LoVo (cell line): ENCODE results near the gene SLCO4A1.
A peak's percentile ranks its signal among the peaks of the same experiment; 100 is the strongest.

Experiments
- DNase-seq: peaks from one replicate; pipeline ENCODE4 v3.0.0-alpha.2; 2016; ENCODE audit warnings: low spot score

SLCO4A1 gene

DNA sequence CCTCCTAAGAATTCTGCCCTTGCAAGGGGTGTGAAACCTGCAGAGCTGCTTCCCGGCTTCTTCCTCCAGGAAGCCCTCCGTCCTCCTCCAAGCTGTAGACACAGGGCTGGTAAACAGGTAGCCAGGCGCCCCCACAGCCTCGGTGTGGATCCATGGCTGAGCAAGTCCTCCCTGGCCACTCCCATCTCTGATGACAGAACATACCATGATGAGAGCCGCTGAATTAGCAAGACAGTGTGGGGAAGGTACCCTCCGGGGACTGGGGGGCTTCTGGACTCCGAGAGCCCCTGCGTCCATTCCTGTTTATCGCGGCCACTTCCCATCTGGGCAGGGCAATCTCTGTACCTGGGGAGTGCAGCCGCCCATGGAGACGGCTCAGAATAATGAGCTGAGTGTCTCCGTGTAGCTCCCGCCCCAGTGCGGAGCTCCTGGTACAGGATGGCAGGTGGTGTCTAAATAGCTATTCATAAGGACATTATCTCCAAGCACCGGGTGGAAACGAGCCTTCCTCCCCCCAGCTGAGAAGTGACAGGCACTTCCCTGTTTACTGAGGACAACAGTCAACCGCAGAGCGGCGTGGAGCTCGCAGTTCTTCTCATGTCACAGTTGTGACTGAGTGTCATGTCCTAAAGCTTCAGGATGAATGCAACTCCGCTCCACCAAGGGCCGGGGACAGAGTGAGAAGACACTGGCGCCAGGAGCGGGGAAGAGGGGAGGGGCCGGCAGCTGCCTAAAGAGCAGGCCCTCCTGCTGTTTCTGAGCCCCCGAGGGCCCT, 43.7 kb downstream of the SLCO4A1 start:
- DNase-seq = no peak

DNA sequence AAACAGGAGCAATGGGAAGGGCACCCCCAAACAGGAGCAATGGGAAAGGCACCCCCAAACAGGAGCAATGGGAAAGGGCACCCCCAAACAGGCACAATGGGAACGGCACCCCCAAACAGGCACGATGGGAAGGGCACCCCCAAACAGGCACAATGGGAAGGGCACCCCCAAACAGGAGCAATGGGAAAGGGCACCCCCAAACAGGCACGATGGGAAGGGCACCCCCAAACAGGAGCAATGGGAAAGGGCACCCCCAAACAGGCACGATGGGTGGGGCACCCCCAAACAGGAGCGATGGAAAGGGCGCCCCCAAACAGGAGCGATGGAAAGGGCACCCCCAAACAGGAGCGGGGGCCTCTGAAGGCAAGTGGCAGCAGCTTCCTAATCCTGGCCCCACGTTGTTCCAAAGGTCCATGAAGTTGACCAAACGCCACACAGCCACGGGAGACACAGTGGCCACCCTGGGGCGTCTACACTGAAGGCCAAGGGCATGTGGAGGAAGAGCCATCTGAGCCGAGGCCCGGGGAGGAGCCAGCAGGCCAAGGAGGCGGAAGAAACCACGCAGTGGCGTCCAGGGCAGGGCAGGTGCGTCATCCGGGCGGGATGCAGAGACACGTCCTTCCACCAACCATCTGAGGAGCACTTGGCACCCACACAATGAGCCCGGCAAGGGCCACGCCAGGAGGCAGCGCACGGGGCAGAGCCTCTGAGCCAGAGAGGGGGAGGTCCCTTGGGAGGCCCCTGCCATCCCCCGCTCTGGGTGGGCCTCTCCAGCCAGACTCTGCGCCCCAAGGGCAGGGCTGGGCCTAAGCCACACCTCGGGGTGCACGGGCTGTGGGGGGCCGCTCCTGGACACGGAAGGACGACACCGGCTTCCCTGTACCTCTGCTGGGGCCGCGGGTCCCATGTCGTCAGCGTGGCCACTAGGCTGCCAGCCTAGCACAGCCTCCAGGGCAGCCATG, 44.8 kb downstream of the SLCO4A1 start:
- DNase-seq = peak; percentile 21

DNA sequence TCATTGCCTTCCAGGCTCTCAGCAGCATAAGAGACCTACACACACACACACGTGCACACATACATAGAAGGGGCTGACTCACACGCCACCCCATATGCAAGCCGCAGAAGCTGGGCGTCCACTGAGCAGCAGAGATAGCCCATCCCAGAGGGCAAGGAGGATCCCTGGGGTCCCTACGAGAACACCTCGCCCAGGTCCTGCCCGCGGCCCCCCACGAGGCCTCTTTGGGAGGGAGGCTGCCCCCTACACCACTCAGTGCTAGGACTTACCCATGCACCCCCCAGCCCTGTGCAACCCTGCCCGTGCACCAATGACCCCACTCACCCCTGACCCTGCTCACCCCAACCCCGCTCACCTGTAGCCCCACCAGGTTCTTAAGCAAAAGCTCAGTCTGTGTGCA, 45.8 kb downstream of the SLCO4A1 start:
- DNase-seq = no peak

DNA sequence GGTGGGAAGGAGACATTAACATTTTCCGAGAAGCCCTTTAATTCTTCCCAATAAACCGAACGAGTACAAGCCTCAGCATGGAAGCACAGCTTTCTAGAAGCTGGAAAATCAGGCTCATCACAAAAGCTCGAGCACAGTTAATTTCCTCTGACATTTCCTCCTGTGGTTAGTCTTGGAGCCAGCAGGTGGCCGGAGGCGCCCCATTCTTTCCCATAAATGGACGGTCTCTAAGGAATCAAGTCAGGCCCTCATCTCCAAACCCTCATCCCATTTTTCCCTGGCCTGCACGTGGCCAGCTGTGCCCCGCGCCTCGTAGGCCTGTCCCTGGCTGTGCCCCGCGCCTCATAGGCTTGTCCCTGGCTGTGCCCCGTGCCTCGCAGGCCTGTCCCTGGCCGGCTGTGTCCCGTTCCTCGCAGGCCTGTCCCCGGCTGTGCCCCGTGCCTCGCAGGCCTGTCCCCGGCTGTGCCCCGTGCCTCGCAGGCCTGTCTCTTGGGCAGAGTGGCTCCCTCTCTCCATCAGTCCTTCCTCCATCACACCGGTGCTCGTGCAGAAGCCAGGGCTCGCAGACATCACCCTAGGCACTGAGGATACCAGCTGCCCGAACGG, 46.7 kb downstream of the SLCO4A1 start:
- no peak for DNase-seq

DNA sequence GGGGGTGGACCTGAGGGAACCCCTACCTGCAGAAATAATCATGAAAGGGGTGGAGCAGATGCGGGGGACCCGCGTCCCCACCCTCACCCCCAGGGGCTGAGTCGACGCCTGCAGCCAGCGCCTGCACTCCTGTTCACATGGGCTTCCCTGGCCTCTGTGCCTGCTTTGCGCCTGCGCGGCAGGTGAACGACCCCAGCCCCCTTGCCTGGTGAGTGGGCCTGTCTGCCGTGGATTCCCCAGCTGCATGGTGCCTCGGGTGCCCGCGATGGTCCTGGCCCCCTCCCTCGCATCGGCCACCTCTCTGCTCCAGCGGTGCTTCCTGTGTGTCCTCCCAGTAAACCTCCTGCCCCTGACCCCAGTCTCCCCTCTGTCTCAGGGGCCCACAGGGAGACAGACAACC, 47.6 kb downstream of the SLCO4A1 start:
- DNase-seq = no peak

DNA sequence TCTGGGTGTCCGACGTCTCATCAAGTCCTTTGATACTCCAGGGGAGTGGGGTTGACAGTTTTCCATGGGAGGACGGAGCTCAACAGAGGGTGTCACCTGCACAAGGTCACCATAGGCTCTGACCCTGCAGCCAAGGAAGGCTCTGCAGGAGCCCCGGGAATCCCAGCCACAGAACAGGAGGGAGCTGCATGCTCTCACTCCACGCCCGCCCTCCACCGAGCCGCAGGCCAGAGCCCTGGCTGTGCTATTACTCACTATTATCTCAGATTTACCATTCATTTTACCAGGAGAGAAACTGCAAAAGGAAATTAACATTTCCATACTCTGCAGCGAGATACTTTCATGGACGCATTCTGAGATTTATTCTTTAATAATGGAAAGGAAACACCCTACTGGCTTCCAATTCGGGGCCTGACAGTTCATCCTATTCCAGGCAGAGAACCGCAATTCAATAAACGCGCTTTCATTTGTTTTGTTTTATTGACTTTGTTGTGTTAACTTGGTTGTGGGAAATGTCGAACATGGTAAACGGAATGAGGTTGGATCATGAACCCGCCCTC, 48.0 kb downstream of the SLCO4A1 start:
- no peak for DNase-seq

DNA sequence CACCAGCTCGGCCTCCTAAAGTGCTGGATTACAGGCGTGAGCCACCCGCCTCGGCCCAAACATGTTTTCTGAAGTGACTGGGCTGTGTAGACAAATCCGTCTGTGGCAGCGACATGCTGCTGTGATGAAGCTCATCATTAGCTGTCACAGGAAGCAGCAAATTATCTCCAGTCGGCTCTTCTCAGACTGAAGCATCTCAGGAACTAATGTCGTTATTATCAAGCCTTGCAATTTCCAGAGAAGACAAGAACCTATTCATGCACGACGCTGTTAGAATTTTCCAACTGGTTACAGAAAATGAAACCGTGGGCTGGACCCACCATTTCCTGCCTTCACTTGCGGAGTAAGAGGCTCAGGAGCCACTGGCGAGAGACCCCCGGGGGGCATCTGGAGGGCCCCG, 49.2 kb downstream of the SLCO4A1 start:
- no peak for DNase-seq

DNA sequence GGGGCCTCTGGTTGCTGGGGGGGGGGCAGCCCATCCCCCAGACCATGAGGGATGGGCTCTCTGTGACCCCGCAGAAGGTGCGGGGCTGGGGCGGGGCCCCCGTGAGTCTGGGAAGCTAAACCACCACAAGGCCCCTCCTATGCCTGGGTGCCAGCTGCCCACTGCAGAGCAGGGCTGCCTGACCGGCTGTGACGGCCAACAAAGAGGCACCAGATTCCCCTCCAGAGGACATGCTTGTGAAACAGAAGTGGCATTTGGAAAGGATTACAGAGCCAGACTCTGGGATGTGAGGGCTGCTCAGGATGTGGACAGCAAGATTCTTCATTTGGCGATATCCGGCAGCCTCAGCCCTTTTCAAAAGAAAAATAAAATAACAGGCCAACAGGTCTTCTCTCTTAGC, 49.9 kb downstream of the SLCO4A1 start:
- no peak for DNase-seq

DNA sequence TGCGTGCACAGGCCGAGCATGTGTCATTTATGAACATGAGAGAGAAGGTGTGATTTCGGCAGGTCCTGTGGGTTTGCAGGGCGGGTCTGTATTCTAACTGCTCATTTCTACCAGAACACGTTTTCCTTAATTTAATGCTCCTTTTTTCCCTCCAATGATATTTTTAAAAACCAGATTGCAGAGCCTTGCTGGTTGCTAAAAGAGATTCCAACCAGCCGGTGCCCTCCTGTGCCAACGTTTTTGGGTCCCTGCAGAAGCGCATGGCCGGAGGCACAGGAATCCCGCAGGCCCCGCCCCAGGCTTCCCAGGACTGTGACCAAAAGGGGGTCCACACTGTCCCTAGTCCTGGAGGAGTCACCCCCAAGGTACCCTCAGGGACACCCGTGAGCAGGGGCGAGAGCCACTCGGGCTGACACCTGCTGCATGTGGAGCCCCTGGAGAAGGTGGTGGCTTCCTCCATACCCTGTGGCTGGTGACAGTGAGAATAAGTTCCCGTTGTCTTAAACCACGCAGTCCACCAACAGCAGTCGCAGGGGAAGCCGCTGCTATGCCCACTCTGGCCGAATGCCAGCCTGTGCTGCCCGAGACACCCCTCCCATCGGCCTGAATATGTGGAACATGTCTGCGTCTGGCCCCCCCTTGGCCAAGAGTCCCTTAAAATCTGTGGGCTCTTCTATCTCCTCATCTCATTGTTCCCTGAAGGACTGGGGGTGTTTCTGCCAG, 50.7 kb downstream of the SLCO4A1 start:
- DNase-seq = no peak

DNA sequence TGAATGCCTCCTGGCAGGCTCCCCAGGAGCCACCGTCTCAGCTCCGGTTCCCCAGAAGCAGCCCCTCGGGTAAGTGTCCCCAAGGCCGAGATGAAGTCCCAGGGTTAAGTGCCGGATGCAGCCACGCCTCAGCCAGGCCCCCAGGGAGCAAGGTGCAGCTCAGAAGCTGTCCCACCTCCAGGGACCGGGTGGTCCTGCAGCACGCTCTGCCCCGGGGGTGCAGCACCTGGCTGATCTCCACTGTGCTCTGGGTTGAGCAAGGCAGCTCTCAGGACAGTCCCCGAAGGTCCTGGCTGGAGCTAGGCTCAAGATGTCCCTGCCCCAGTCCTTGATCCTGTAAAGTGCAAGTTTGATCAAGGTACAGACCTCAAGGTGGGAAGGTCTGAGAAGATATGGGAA, 51.2 kb downstream of the SLCO4A1 start:
- DNase-seq = no peak

DNA sequence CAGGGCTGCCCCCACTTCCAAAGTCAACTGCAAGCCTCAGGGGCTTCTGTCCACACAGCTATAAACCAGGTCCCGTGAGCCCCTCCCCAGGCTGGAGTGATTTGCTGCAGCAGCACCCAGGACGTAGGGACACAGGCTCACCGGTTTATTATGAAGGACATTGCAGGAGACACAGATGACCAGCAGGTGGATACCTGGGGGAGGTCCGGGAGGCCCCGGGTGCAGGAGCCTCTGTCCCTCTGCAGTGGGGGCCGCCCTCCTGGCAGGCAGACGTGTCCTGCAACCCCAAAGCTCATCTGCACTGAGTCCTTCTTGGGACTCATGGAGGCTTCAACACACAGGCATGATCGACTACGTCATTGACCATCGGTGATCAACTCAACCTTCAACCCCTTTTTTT, 51.8 kb downstream of the SLCO4A1 start:
- no peak for DNase-seq

DNA sequence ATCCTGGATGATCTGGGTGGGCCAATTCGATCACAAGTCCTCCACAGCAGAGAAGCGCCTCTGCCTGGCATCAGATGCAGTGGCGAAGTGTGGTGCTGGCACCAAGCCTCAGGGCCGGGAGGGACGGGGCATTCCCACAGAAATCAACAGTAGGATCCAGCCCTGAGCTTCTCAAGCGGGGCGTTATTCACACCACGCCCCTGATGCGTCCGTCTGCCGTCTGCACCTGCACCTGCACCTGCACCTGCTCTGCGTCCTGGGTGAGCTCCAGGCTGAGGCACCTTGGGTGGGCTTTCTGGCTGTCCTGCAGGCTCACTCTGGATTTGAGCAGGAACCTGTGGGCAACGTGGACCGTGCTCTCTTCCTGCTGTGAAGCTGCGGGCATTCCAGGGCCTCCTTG, 52.6 kb downstream of the SLCO4A1 start:
- no peak for DNase-seq

DNA sequence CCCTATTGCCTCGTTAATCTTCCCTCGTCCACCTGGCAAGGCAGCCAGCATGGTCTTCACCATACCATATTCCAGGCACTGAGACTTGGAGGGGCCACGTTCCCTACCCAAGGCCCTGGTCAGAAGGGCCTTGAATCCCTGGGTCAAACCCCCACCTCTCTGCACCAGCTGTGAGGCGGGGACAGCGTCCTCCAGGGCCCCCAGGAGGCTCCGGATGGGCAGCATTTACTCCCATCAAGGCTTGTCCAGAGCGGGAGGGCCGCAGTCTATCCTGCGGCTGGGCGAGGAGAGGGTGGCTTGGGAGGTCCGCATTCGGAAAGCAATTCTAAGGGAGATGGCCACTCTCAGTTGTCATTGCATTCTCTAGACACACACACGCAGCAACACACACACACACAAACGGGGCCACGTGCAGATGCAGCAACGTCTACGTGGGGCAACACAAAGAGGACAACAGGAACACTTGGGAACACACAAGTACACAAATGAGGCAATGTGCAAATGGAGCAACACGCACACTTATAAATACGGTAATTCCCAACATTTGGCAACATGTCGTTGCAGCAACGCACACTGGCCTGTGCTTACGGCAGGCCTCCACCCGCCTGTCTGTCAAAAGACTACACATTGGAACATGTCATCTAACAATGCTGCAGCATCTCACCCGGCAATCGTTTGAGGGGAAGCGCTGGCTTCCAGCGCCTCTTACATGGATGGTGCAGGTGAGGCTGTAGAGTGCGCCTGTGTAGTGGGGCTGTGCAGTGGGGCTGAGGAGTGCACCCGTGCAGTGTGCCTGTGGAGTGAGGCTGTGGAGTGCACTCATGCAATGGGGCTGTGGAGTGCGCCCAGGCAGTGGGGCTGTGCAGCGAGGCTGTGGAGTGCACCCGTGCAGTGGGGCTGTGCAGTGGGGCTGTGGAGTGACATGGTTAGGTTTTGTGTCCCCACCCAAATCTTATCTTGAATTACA, 53.4 kb downstream of the SLCO4A1 start:
- DNase-seq = no peak

DNA sequence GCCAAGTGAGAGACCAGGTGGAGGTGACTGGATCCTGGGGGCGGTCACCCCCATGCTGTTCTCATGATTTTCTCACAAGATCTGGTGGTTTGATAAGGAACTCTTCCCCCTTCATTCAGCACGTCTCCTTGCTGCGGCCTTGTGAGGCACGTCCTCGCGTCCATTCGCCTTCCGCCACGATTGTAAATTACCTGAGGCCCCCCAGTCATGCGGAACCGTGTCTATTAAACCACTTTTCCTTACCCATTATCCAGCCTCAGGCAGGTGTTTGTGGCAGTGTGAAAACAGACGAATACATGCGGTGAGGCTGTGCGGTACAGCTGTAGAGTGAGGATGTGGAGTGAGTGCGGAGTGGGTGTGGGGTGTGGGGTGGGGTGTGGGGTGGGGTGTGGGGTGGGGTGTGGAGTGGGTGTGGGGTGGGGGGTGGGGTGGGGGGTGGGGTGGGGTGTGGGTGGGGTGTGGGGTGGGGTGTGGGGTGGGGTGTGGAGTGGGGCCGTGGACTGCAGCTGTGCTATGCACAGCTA, 54.2 kb downstream of the SLCO4A1 start:
- no peak for DNase-seq

DNA sequence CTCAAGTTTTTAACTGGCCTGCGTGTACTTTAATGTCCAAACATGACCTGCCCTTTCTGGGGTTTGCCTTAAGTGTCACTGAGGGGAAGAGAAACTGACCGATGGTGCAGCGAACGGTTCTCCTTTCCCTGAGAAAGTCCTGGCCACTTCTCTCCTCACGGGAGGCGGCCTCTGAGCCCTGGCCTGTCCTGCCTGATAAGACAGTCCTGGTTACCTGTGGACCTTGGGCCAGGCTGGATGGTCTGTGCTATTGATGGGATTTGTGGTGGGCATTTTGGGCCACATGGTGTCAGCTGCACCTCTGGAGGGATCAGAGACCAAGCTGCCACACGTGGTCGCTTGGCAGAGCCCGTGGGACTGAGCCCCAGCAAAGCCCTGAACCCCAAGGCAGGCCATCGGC, 54.7 kb downstream of the SLCO4A1 start:
- no peak for DNase-seq

DNA sequence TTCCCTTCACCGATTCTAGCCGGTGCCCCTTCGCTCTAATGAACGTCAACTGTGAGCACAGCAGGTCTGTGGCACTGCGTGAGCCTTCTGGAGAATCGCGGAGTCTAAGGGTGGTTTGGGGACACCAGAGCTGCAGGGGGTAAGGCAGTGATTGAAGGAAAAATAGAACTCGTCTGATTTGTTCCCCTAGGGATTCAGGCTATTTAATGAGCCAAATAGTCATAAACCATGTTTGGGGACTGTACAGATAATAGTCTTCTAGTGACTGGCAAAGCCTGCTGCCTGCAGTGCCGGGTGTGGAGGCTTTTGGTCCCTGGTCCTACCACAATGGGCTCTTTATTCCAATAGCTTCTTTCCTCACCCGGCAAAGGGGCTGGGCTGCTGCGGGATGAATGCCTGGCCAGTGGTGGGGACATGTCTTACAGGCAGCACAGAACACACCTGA, 55.2 kb downstream of the SLCO4A1 start:
- DNase-seq = no peak

DNA sequence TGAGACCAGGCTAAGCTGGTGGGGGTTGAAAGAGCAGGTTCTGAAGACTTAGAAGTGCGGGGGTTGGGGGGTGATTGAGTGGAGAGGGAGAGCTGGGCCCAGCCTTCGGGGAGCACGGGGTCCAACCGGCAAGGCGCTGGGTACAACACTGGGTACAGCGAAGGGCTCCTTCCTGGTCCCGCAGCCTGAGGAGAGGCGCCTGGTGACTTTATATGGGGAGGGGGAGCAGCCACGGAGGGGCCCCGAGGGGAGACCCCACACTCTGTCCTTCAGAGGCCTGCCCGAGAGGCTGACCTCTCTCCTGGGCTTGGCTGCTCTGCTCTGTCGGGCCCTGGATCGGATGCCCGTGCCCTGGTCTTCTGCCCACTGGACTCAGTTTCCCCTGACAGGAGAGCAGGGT, 55.9 kb downstream of the SLCO4A1 start:
- no peak for DNase-seq

DNA sequence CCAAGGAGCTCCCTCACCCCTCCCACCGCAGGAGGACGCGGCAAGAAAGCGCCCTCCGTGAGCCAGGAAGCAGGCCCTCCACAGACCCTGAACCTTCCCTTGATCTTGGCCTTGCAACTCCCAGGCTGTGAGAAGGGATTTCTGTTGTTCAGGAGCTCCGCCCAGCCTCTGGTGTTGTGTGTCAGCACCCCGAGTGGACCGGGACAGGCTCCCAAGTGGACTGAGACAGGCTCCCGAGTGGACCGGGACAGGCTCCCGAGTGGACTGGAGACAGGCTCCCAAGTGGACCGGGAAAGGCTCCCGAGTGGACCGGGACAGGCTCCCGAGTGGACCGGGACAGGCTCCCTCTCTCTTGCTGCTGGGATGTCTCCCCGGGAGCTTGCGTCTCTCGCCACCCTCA, 57.0 kb downstream of the SLCO4A1 start:
- no peak for DNase-seq

DNA sequence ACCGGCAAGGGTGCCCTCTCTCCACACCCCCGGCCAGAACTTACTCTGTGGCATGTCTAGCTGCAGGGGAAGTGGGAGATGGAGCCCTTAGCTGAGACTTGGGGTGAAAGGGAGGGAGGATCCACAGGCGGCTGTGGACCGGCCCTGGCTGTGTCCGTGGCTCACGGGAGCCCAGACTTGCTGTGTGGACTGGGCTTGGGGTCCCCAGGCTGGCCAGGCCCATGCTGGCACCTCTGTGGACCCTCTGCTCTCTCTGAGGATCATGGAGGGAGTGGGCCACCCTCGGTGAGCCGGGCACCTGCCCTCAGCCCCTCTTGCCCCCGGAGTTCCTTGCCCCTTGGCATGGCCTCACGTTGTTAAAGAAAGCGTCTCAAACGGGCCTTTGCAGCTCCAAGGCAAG, 57.4 kb downstream of the SLCO4A1 start:
- DNase-seq = no peak

DNA sequence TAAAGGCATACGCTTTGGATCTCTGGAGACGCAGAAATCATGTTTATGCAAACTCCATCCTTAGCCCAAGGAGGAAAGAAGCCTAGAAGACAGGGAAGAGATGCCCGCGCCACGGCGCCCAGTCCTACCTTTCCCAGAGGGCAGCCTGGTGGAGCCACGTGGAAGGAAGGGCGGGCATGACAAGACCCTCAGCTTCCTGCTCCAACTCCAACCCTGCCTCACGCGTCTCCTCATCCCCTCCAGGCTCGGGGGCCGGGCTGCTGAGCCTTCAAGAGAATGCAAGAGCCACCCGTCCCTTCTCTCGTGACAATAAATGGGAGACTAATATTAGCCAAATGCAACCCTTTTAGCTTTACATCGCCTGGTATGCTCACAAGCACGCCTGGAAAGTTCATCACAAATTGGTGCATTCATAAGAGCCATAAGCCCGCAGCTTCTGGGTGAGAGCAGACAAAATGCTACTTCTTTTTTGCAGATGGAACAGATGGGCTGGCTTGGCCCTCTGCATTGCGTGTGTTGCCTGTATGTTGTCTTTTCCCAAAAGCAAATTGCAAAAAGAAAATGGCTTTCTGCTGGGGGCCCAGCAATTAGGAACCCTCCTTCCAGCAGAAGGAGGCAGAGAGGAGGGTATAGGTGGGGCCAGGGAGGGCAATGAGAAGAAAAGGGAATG, 58.1 kb downstream of the SLCO4A1 start:
- no peak for DNase-seq
